ENCODE measurements around the gene VKORC1L1.
"Not testable (repeated sequence)": the region's sequence is repeated elsewhere in the genome, so short reads cannot be mapped to it uniquely, and the experiment has no call there.

DNA sequence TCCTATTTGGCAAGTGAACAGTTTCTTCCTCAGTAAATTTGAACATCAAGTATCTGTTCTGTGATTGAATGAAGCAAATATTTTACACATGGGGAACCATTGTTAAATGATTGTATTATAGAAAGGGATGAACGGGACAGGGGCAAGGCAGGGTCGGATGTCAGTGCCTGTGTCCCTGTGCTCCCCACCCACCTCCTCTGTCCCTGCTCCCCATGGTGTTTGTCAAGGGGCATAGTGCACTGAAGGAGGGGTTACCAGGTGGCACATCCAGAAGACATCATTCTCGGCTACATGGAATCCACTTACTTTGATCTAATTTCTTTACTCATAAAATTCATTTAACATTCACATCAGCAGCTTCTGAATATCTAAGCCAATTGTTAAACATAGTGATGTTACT is 19.4 kb upstream of the VKORC1L1 start:
- not testable (repeated sequence) for TF ChIP-seq EZH2 (IDR thresholded peaks at IDR 0.05; ENCODE audit: borderline replicate concordance, low read depth, low read length, poor library complexity, severe bottlenecking)
- TF ChIP-seq, protein P1, sequence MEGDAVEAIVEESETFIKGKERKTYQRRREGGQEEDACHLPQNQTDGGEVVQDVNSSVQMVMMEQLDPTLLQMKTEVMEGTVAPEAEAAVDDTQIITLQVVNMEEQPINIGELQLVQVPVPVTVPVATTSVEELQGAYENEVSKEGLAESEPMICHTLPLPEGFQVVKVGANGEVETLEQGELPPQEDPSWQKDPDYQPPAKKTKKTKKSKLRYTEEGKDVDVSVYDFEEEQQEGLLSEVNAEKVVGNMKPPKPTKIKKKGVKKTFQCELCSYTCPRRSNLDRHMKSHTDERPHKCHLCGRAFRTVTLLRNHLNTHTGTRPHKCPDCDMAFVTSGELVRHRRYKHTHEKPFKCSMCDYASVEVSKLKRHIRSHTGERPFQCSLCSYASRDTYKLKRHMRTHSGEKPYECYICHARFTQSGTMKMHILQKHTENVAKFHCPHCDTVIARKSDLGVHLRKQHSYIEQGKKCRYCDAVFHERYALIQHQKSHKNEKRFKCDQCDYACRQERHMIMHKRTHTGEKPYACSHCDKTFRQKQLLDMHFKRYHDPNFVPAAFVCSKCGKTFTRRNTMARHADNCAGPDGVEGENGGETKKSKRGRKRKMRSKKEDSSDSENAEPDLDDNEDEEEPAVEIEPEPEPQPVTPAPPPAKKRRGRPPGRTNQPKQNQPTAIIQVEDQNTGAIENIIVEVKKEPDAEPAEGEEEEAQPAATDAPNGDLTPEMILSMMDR (conservative IDR thresholded peaks at IDR 0.05; ENCODE audit: low read depth, low read length), result not testable (repeated sequence)
